Measurements from ENCODE around the gene INSRR. TPM values are rescaled to one million over a fixed set of nuclear protein-coding genes. Genes with fewer than 3 reads are reported as not detected.

Gene INSRR
- total RNA-seq, 1 experiment from 2014 or later: not detected

DNA sequence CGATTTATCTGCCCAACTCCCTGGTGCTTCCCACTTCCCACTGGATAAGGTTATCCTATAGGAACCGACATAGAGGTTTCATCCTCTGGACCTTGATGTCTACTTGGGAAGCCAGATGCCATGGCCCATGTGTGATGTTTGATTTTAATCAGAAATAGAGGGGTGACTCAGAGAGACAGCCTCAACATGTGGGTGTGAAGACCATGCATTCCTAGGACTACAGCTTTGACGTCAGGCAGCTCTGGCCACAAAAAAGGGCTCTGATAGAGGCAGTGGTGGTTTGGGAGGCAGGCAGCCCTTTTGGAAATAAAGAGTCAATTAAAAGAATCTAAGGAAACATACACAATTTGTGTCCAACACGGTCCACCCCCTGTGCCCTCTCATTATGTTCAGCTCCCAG is 37.1 kb downstream of the INSRR start:
- Histone ChIP-seq H3K36me3 (ENCODE audit: control insufficient read depth, insufficient read depth, low read length) (no peaks in the 10 kb centered on the region), H3K9me3 (ENCODE audit: control insufficient read depth, insufficient read depth, low read depth, low read length) (no peaks in the 10 kb centered on the region), H3K27me3 (ENCODE audit: control insufficient read depth, insufficient read depth, low read length) (peaks cover 10% of the 10 kb centered on the region), H3K4me3 (ENCODE audit: low read depth in 2 of 2, low read length in 2 of 2) (no peak overlapping the region), H3K4me1 (ENCODE audit: control insufficient read depth, insufficient read depth, low read length) (no peaks in the 10 kb centered on the region), H3K27ac (ENCODE audit: low read length) (no peak overlapping the region)
- no TSS peak for BruUV-seq (replicated peaks)
- DNase-seq (ENCODE audit: low read depth, low spot score): no peak
- ChIA-PET CTCF (interaction anchor here (0.6 to 2.2 kb wide), 3 partner anchors 16 to 51 kb away, joined by 3 to 10 read pairs (median 3); no protein-coding TSS in a partner anchor), POLR2A (interaction anchor here (0.7 kb wide), 1 partner anchor 121 kb away, joined by 9 read pairs; no protein-coding TSS in a partner anchor)
- in situ Hi-C loops (cut with HindIII; ENCODE audit: low pct_unique_long_range_greater_than_20kb, low sequenced_read_pairs) (no loop called here), intact Hi-C loops (cut with micrococcal nuclease; ENCODE audit: unreplicated experiment) (no loop called here)
- no peak for TF ChIP-seq POLR2AphosphoS5 (IDR thresholded peaks at IDR 0.05; ENCODE audit: low read depth, low read length)
- TF ChIP-seq SIN3A (IDR thresholded peaks at IDR 0.05; ENCODE audit: borderline replicate concordance, insufficient read depth, low read depth, low read length): no peak
- TF ChIP-seq, protein P1, sequence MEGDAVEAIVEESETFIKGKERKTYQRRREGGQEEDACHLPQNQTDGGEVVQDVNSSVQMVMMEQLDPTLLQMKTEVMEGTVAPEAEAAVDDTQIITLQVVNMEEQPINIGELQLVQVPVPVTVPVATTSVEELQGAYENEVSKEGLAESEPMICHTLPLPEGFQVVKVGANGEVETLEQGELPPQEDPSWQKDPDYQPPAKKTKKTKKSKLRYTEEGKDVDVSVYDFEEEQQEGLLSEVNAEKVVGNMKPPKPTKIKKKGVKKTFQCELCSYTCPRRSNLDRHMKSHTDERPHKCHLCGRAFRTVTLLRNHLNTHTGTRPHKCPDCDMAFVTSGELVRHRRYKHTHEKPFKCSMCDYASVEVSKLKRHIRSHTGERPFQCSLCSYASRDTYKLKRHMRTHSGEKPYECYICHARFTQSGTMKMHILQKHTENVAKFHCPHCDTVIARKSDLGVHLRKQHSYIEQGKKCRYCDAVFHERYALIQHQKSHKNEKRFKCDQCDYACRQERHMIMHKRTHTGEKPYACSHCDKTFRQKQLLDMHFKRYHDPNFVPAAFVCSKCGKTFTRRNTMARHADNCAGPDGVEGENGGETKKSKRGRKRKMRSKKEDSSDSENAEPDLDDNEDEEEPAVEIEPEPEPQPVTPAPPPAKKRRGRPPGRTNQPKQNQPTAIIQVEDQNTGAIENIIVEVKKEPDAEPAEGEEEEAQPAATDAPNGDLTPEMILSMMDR (IDR thresholded peaks at IDR 0.05): no peak
- TF ChIP-seq TCF7L2 (IDR thresholded peaks at IDR 0.05; ENCODE audit: low read depth, low read length): no peak
- TF ChIP-seq, protein P2, sequence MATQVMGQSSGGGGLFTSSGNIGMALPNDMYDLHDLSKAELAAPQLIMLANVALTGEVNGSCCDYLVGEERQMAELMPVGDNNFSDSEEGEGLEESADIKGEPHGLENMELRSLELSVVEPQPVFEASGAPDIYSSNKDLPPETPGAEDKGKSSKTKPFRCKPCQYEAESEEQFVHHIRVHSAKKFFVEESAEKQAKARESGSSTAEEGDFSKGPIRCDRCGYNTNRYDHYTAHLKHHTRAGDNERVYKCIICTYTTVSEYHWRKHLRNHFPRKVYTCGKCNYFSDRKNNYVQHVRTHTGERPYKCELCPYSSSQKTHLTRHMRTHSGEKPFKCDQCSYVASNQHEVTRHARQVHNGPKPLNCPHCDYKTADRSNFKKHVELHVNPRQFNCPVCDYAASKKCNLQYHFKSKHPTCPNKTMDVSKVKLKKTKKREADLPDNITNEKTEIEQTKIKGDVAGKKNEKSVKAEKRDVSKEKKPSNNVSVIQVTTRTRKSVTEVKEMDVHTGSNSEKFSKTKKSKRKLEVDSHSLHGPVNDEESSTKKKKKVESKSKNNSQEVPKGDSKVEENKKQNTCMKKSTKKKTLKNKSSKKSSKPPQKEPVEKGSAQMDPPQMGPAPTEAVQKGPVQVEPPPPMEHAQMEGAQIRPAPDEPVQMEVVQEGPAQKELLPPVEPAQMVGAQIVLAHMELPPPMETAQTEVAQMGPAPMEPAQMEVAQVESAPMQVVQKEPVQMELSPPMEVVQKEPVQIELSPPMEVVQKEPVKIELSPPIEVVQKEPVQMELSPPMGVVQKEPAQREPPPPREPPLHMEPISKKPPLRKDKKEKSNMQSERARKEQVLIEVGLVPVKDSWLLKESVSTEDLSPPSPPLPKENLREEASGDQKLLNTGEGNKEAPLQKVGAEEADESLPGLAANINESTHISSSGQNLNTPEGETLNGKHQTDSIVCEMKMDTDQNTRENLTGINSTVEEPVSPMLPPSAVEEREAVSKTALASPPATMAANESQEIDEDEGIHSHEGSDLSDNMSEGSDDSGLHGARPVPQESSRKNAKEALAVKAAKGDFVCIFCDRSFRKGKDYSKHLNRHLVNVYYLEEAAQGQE (IDR thresholded peaks at IDR 0.05; ENCODE audit: insufficient read depth in 1 of 2, low read depth in 2 of 2, low read length in 1 of 2): no peak
- no peak for ATAC-seq

DNA sequence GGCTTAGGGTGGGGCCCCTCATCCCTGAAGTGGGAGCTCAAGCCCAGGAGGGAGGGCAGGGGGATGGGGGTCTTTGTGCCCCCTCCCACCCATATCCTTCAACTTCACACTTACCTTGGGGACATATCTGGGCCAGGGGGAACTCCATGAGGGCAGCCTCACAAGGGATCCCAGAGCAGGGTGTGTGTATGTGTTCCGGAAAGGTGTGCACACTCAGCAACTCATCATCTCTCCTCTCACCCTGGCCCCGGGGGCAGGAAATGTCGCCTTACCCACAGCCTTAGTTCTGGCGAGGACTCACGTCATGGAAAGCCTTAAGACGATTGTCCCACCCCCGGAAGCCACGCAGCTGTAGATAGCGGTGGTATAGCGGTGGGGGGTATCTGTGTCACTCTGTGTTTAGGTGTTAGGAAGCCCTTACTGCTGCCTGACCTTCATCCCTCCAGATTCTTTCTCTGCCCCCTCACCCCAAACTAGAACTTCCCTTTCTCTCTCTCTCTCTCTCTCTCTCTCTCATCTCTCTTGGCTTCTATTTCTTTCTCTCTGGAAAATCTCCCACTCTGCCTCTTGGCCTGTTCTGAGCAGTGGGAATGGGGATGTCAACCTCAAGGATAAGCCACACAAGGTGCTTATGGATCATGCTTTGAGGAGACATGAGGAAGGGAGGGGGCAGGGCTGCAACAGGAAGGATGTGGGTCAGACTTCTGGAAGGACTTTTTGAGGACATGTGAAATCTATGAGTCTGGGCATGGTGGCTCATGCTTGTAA is 42.2 kb downstream of the INSRR start, which contains the start of gene SH2D2A:
TSS of gene SH2D2A (minus strand) at position 288 of the 768 bp plus-strand sequence. CDS start at position 148, 140 bp downstream.
- no TSS peak for BruUV-seq (replicated peaks)
- H3K9me3 ChIP-seq (ENCODE audit: control insufficient read depth, insufficient read depth, low read depth, low read length): no peaks in the 10 kb centered on the region
- H3K4me1 ChIP-seq (ENCODE audit: control insufficient read depth, insufficient read depth, low read length): peaks cover 5% of the 10 kb centered on the region; the same call in 1 of the 2 replicates
- no peaks in the 10 kb centered on the region for H3K36me3 ChIP-seq (ENCODE audit: control insufficient read depth, insufficient read depth, low read length)
- intact Hi-C loops (cut with micrococcal nuclease; ENCODE audit: unreplicated experiment) (no loop called here), in situ Hi-C loops (cut with HindIII; ENCODE audit: low pct_unique_long_range_greater_than_20kb, low sequenced_read_pairs) (no loop called here)
- CTCF ChIA-PET: interaction anchor here (0.5 kb wide), 1 partner anchor 76 kb away, joined by 8 read pairs; no protein-coding TSS in a partner anchor
- no peak within 1 kb of the TSS for H3K27ac ChIP-seq (ENCODE audit: low read length)
- TF ChIP-seq, protein P1 (IDR thresholded peaks at IDR 0.05): no peak
- TF ChIP-seq POLR2AphosphoS5 (IDR thresholded peaks at IDR 0.05; ENCODE audit: low read depth, low read length): no peak
- TF ChIP-seq, protein P2 (IDR thresholded peaks at IDR 0.05; ENCODE audit: insufficient read depth in 1 of 2, low read depth in 2 of 2, low read length in 1 of 2): no peak
- TF ChIP-seq SIN3A (IDR thresholded peaks at IDR 0.05; ENCODE audit: borderline replicate concordance, insufficient read depth, low read depth, low read length): no peak
- TF ChIP-seq TCF7L2 (IDR thresholded peaks at IDR 0.05; ENCODE audit: low read depth, low read length): no peak
- H3K27me3 ChIP-seq (ENCODE audit: control insufficient read depth, insufficient read depth, low read length): peaks cover 2% of the 10 kb centered on the region; the same call in 1 of the 2 replicates
- H3K4me3 ChIP-seq (ENCODE audit: low read depth in 2 of 2, low read length in 2 of 2): no peak within 1 kb of the TSS
- ATAC-seq (no peak), DNase-seq (ENCODE audit: low read depth, low spot score) (no peak)
- POLR2A ChIA-PET: interaction anchor here (0.6 kb wide), 1 partner anchor 101 kb away, joined by 4 read pairs; no protein-coding TSS in a partner anchor
